T-helper 17 cell (primary cell): Measurements from ENCODE around the gene CNR1. TPM values are rescaled to one million over a fixed set of nuclear protein-coding genes. Genes with fewer than 3 reads are reported as not detected.

Experiments
- total RNA-seq, 4 donors: library from RNA in 2 of 4; stranded (reverse) in 2 of 4; gene quantifications; one replicate each; pipeline ENCODE4 v1.2.3 and lab custom pipeline; 2022 to 2026

The CNR1 gene
- total RNA-seq, 2 donors from 2014 or later = 0.07 TPM; not detected in 1

Other genes starting within 250 kb of the CNR1 start
- not detected for gene SPACA1, start 118.5 kb downstream of the CNR1 start, total RNA-seq